Naive thymus-derived CD4-positive, alpha-beta T cell (primary cell): Measurements from ENCODE around the gene ZNF423. TPM values are rescaled to one million over a fixed set of nuclear protein-coding genes. Genes with fewer than 3 reads are reported as not detected.
A peak's percentile ranks its signal among the peaks of the same experiment; 100 is the strongest.

Experiments used
- ATAC-seq: fragments of 150-1000 bp; cut with Tn5 transposase; 2 replicates; pipeline ENCODE4 v1.10.0; 2021; ENCODE audit warnings: mild to moderate bottlenecking, moderate library complexity
- CTCF ChIA-PET: fragments of 350-600 bp; sonication (Branson Sonifier 250); formaldehyde crosslinking; loops from one replicate; lab custom pipeline; 2021; ENCODE audit warnings: antibody characterized with exemption; lab: Charles Lee
- POLR2A ChIA-PET: fragments of 350-600 bp; sonication (Branson Sonifier 250); formaldehyde crosslinking; loops from one replicate; lab custom pipeline; 2021; ENCODE audit warnings: antibody characterized with exemption, inconsistent platforms; lab: Charles Lee
- DNase-seq, 9 donors: peaks; one replicate each; pipeline versions ENCODE4 v3.0.0 to v3.0.0-alpha.2; 2020 to 2022; ENCODE audit warnings: mixed read lengths in 1 of 9
- H3K27ac ChIP-seq: one replicate; pipeline ENCODE4 v1.7.0; 2013; ENCODE audit warnings: mild to moderate bottlenecking, low read depth, low read length, moderate library complexity
- H3K27me3 ChIP-seq, 2 donors: one replicate each; pipeline ENCODE4 v1.7.0; 2013; ENCODE audit warnings: low read length in 2 of 2, mild to moderate bottlenecking in 2 of 2, moderate library complexity in 2 of 2; ENCODE audit not compliant: control insufficient read depth in 2 of 2, insufficient read depth in 2 of 2
- H3K36me3 ChIP-seq, 3 experiments: 1 replicate in 2 of 3; 2 replicates in 1 of 3; pipeline ENCODE4 v1.7.0; 2013; ENCODE audit warnings: low read length in 3 of 3, mild to moderate bottlenecking in 3 of 3, moderate library complexity in 1 of 3; ENCODE audit not compliant: insufficient read depth in 3 of 3, control insufficient read depth in 2 of 3
- H3K4me1 ChIP-seq, 2 donors: one replicate each; pipeline ENCODE4 v1.7.0; 2013; ENCODE audit warnings: low read length in 2 of 2, mild to moderate bottlenecking in 2 of 2, moderate library complexity in 1 of 2; ENCODE audit not compliant: control insufficient read depth in 2 of 2, insufficient read depth in 2 of 2
- H3K4me3 ChIP-seq: 2 replicates; pipeline ENCODE4 v1.7.0; 2013; ENCODE audit warnings: mild to moderate bottlenecking, low read length
- H3K9me3 ChIP-seq, 3 experiments: 1 replicate in 2 of 3; 2 replicates in 1 of 3; pipeline ENCODE4 v1.7.0; 2013; ENCODE audit warnings: low read length in 3 of 3; ENCODE audit not compliant: control insufficient read depth in 2 of 3
- H3K27ac Mint-ChIP-seq, 9 donors: one replicate each; pipeline ENCODE4 v1.8.0; 2020 to 2022; ENCODE audit warnings: mixed read lengths in 9 of 9, mild to moderate bottlenecking in 8 of 9, moderate library complexity in 5 of 9, inconsistent platforms in 2 of 9
- H3K27me3 Mint-ChIP-seq, 5 donors: one replicate each; pipeline ENCODE4 v1.8.0; 2021 to 2022; ENCODE audit warnings: mixed read lengths in 5 of 5, mild to moderate bottlenecking in 1 of 5
- H3K36me3 Mint-ChIP-seq, 5 donors: one replicate each; pipeline ENCODE4 v1.8.0; 2020 to 2022; ENCODE audit warnings: mixed read lengths in 5 of 5, mild to moderate bottlenecking in 3 of 5, inconsistent platforms in 1 of 5
- H3K4me1 Mint-ChIP-seq, 7 donors: one replicate each; pipeline ENCODE4 v1.8.0; 2020 to 2022; ENCODE audit warnings: mixed read lengths in 7 of 7, mild to moderate bottlenecking in 3 of 7, inconsistent platforms in 1 of 7
- H3K4me3 Mint-ChIP-seq, 10 donors: one replicate each; pipeline ENCODE4 v1.8.0; 2020 to 2022; ENCODE audit warnings: mild to moderate bottlenecking in 10 of 10, mixed read lengths in 10 of 10, moderate library complexity in 6 of 10, inconsistent platforms in 2 of 10
- H3K9me3 Mint-ChIP-seq, 11 donors: one replicate each; pipeline ENCODE4 v1.8.0; 2020 to 2022; ENCODE audit warnings: mixed read lengths in 11 of 11, mild to moderate bottlenecking in 4 of 11, inconsistent platforms in 1 of 11, moderate library complexity in 1 of 11
- intact Hi-C, 2 donors: fragments of 100-400 bp; cut with micrococcal nuclease; formaldehyde crosslinking; loops; one replicate each; pipeline ENCODE4 v1.15.1; 2023
- polyA plus RNA-seq, 2 donors: library from polyadenylated mRNA; unstranded; fragments of 300-500 nt; fragmentation: Illumina TruSeq; gene quantifications; one replicate each; pipeline ENCODE4 v1.2.3, GENCODE V29; 2021
- total RNA-seq, 6 experiments: library from RNA in 5 of 6; stranded (reverse) in 5 of 6; gene quantifications; 1 replicate in 5 of 6; 2 replicates in 1 of 6; pipeline ENCODE4 v1.2.3 and lab custom pipeline; 2021 to 2026

The ZNF423 gene
- total and polyA plus RNA-seq, 7 experiments from 2014 or later = not detected

GRCh38 chr16:49860593-49860992 lies 4.7 kb upstream of the ZNF423 start:
- H3K27me3 ChIP-seq = no peaks in the 10 kb centered on the region
- no peak overlapping the region for H3K27ac Mint-ChIP-seq
- peaks cover 0 to 18% (median 11%) of the 10 kb centered on the region in 7 donors for H3K4me1 Mint-ChIP-seq
- H3K4me3 ChIP-seq = no peak overlapping the region
- H3K36me3 Mint-ChIP-seq = no peaks in the 10 kb centered on the region
- peaks cover 0 to 56% (median 17%) of the 10 kb centered on the region in 5 donors for H3K27me3 Mint-ChIP-seq
- ATAC-seq (no peak), DNase-seq (no peak)
- CTCF ChIA-PET = no interaction called here
- no peaks in the 10 kb centered on the region for H3K9me3 ChIP-seq
- no peak overlapping the region for H3K4me3 Mint-ChIP-seq
- intact Hi-C loops = no loop called here
- H3K27ac ChIP-seq = no peak overlapping the region
- H3K4me1 ChIP-seq = peaks cover 0 to 5% of the 10 kb centered on the region in 2 donors
- no peaks in the 10 kb centered on the region for H3K36me3 ChIP-seq
- POLR2A ChIA-PET = no interaction called here
- H3K9me3 Mint-ChIP-seq = no peaks in the 10 kb centered on the region

GRCh38 chr16:49859125-49859811 lies 3.4 kb upstream of the ZNF423 start:
- ATAC-seq (no peak), DNase-seq (peak in 1 of 9 donors; percentile 23)
- H3K4me1 ChIP-seq = peaks cover 0 to 5% of the 10 kb centered on the region in 2 donors
- H3K4me3 Mint-ChIP-seq = peak overlapping the region; percentile 33 to 90 (median 70)
- H3K9me3 Mint-ChIP-seq = no peaks in the 10 kb centered on the region
- no peaks in the 10 kb centered on the region for H3K36me3 ChIP-seq
- H3K27me3 ChIP-seq = no peaks in the 10 kb centered on the region
- H3K27ac ChIP-seq = no peak overlapping the region
- ChIA-PET CTCF (no interaction called here), POLR2A (no interaction called here)
- no peaks in the 10 kb centered on the region for H3K9me3 ChIP-seq
- H3K4me3 ChIP-seq = no peak overlapping the region
- peaks cover 3 to 57% (median 19%) of the 10 kb centered on the region in 5 donors for H3K27me3 Mint-ChIP-seq
- no peak overlapping the region for H3K27ac Mint-ChIP-seq
- intact Hi-C loops = loop anchor here (5.0 to 10.0 kb wide), 4 partner anchors 208 to 946 kb away; partner anchors contain the start of gene HEATR3 (in 1 of the 2)
- H3K36me3 Mint-ChIP-seq = no peaks in the 10 kb centered on the region
- peaks cover 0 to 18% (median 11%) of the 10 kb centered on the region in 7 donors for H3K4me1 Mint-ChIP-seq

DNA sequence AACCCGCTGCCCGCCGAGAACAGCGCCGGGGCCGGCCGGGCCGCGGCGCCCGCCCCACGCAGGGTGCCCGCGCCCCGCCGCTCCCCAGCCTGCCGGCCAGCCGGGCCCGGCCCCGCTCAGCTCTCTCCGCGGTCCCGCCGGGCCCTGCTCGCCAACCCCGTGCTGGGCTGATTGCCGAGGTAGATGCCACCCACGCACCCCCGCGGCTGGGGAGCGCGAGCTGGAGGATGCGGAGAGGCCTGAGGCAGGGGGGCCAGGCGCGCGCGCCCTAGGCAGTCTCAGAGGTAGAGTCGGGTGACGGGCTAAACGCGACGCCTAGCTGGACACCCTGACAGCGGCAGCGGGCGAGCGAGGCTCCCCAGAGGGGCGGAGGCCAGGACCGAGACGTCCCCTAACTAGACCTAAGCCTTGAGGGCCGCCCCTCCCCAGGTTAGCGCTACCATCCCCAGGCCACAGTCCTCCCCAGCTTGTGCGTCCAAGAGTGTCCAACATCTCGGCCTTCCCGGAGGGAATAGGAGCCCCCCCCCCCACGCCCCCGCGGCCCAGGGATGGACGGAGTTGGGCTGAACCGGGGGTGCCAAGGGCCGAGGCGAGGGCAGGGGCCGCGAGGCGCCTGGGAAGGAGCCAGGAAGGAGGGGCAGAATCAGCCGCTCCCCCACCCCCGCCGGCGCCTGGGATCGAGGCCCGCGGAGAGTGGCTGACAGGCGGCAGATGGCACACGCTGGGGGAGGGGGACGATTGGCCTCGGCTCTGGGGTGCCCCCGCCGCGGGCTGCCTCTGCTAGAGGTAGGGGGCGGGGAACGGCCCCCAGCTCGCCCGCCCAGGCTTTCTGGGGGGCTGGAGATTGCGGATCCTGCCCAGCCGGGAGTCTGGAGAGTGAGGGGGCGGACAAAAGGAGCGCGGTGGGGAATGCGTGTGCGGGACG lies 2.5 kb upstream of the ZNF423 start:
- Histone ChIP-seq H3K9me3 (no peaks in the 10 kb centered on the region), H3K36me3 (no peaks in the 10 kb centered on the region), H3K4me1 (peaks cover 0 to 5% of the 10 kb centered on the region in 2 donors), H3K4me3 (no peak overlapping the region), H3K27me3 (peaks cover 0 to 4% of the 10 kb centered on the region in 2 donors), H3K27ac (no peak overlapping the region)
- H3K9me3 Mint-ChIP-seq = peaks cover 0 to under 1% (median 0%) of the 10 kb centered on the region in 11 donors
- peaks cover 11 to 61% (median 27%) of the 10 kb centered on the region in 5 donors for H3K27me3 Mint-ChIP-seq
- H3K4me1 Mint-ChIP-seq = peaks cover 0 to 20% (median 11%) of the 10 kb centered on the region in 7 donors
- H3K36me3 Mint-ChIP-seq = no peaks in the 10 kb centered on the region
- ChIA-PET CTCF (interaction anchor here (0.8 to 2.1 kb wide), 2 partner anchors 9 to 18 kb away, joined by 3 to 8 read pairs; no protein-coding TSS in a partner anchor), POLR2A (no interaction called here)
- intact Hi-C loops = loop anchor here (5.0 to 10.0 kb wide), 4 partner anchors 209 to 946 kb away; partner anchors contain the start of gene HEATR3 (in 1 of the 2)
- peak in 5 of 9 donors; percentile 23 to 56 (median 29) for DNase-seq
- ATAC-seq = peak; percentile 27
- H3K27ac Mint-ChIP-seq = no peak overlapping the region
- H3K4me3 Mint-ChIP-seq = peak overlapping the region in 8 of 10 donors; percentile 12 to 90 (median 64)

GRCh38 chr16:49857423-49858181 lies 1.7 kb upstream of the ZNF423 start:
- peaks cover 0 to 1% (median 0%) of the 10 kb centered on the region in 11 donors for H3K9me3 Mint-ChIP-seq
- no peaks in the 10 kb centered on the region for H3K36me3 ChIP-seq
- H3K4me3 Mint-ChIP-seq = peak overlapping the region; percentile 74 to 90 (median 84)
- peaks cover 12 to 67% (median 32%) of the 10 kb centered on the region in 5 donors for H3K27me3 Mint-ChIP-seq
- H3K27ac ChIP-seq = no peak overlapping the region
- peak; percentile 16 to 59 (median 37) for DNase-seq
- no peak overlapping the region for H3K27ac Mint-ChIP-seq
- no peaks in the 10 kb centered on the region for H3K9me3 ChIP-seq
- H3K36me3 Mint-ChIP-seq = no peaks in the 10 kb centered on the region
- peaks cover 0 to 4% of the 10 kb centered on the region in 2 donors for H3K27me3 ChIP-seq
- peak; percentile 46 for ATAC-seq
- H3K4me1 Mint-ChIP-seq = peaks cover 0 to 20% (median 11%) of the 10 kb centered on the region in 7 donors
- peaks cover 0 to 5% of the 10 kb centered on the region in 2 donors for H3K4me1 ChIP-seq
- intact Hi-C loops = loop anchor here (5.0 to 10.0 kb wide), 4 partner anchors 210 to 947 kb away; partner anchors contain the start of gene HEATR3 (in 1 of the 2)
- H3K4me3 ChIP-seq = peak overlapping the region; percentile 24
- ChIA-PET CTCF (interaction anchor here (0.8 to 2.1 kb wide), 2 partner anchors 8 to 19 kb away, joined by 3 to 8 read pairs; no protein-coding TSS in a partner anchor), POLR2A (no interaction called here)

DNA sequence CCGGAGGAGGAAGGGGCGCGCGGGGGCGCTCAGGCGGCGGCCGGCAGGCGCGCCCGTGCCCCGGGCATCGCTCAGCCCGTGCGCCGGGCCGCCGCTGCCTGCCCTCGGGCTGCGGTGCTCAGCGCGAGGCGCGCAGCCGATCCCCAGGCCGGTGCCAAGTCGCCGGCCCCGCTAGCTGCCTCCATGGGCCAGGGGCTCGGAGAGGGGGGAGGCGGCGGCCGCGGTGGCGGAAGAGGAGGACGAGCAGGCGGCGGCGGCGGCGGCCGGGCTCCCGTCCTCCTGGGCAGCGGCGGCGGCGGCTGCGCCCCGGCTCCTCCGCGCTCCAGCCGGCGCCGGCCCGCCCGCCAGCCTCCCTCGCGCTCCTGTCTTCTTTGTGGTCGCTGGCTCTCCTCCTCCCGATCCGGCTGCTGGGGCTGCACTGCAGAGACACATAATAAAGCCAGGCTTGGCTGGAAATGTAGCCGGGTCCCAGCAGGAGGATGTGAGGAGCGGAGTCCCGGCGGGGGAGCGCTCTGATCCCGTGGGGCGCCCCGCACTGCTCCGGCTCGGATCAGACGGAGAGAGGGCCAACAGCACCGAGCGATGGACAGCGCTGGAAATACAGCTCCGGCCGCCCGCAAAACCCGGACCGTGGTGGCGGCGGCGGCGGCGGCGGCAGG lies 889 bp upstream of the ZNF423 start:
- Histone ChIP-seq H3K27ac (no peak overlapping the region), H3K27me3 (peaks cover 0 to 4% of the 10 kb centered on the region in 2 donors), H3K4me1 (peaks cover 0 to 5% of the 10 kb centered on the region in 2 donors), H3K4me3 (no peak overlapping the region), H3K9me3 (no peaks in the 10 kb centered on the region), H3K36me3 (no peaks in the 10 kb centered on the region)
- peaks cover 18 to 67% (median 39%) of the 10 kb centered on the region in 5 donors for H3K27me3 Mint-ChIP-seq
- ATAC-seq (no peak), DNase-seq (peak in 1 of 9 donors; percentile 33)
- POLR2A ChIA-PET = no interaction called here
- CTCF ChIA-PET = interaction anchor here (2.1 kb wide), 1 partner anchor 20 kb away, joined by 8 read pairs; no protein-coding TSS in a partner anchor
- peaks cover 0 to 1% (median 0%) of the 10 kb centered on the region in 11 donors for H3K9me3 Mint-ChIP-seq
- intact Hi-C loops = loop anchor here (5.0 to 10.0 kb wide), 4 partner anchors 210 to 948 kb away; partner anchors contain the start of gene HEATR3 (in 1 of the 2)
- no peak overlapping the region for H3K27ac Mint-ChIP-seq
- peak overlapping the region; percentile 58 to 90 (median 80) for H3K4me3 Mint-ChIP-seq
- H3K36me3 Mint-ChIP-seq = no peaks in the 10 kb centered on the region
- peaks cover 0 to 20% (median 11%) of the 10 kb centered on the region in 7 donors for H3K4me1 Mint-ChIP-seq
